ENCODE results near the gene ARHGEF6.

ARHGEF6 gene

DNA sequence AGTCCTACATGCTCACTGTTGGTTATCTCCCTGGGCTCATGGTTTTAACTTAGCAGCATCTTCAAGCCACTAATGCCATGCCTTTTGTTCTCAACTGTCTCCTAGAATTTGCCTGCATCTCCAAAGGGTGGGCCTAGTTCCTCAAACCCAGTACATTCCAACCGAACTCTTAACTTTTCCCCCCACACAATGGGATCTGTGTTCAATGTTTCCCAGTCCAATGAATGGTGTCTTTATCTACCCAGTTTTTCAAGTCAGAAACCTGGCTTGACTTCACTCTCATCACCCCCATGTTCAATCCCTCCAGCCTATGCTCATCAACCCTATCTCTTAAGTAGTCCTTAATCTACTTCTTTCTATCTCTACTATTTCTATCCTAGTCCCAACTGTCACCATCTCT is 119.8 kb downstream of the ARHGEF6 start:
- Histone ChIP-seq H3K4me1 (ENCODE audit: insufficient read depth, low read length, poor library complexity, severe bottlenecking) (no peaks in the 10 kb centered on the region), H3K4me2 (ENCODE audit: low read depth, low read length, poor library complexity, severe bottlenecking) (no peak overlapping the region), H3K4me3 (ENCODE audit: low read length, poor library complexity, severe bottlenecking) (no peak overlapping the region), H3K9ac (ENCODE audit: low read depth, low read length, poor library complexity, severe bottlenecking) (no peak overlapping the region), H3K9me3 (ENCODE audit: insufficient read depth, low read depth, low read length) (no peaks in the 10 kb centered on the region), H3F3A (ENCODE audit: low read depth) (no peaks in the 10 kb centered on the region), H3K79me2 (ENCODE audit: insufficient read depth, low read length) (no peaks in the 10 kb centered on the region), H3K36me3 (ENCODE audit: insufficient read depth, low read length) (peaks cover 12% of the 10 kb centered on the region; the same call in 1 of the 2 replicates), H4K20me1 (ENCODE audit: insufficient read depth, low read length, poor library complexity, severe bottlenecking) (no peaks in the 10 kb centered on the region), H3K27me3 (ENCODE audit: insufficient read depth, low read length, poor library complexity, severe bottlenecking) (no peaks in the 10 kb centered on the region), H2AFZ (ENCODE audit: low read length) (no peak overlapping the region), H3K9me2 (replicated peaks; ENCODE audit: low read depth, low read length) (no peaks in the 10 kb centered on the region)
- TF ChIP-seq, protein P1, sequence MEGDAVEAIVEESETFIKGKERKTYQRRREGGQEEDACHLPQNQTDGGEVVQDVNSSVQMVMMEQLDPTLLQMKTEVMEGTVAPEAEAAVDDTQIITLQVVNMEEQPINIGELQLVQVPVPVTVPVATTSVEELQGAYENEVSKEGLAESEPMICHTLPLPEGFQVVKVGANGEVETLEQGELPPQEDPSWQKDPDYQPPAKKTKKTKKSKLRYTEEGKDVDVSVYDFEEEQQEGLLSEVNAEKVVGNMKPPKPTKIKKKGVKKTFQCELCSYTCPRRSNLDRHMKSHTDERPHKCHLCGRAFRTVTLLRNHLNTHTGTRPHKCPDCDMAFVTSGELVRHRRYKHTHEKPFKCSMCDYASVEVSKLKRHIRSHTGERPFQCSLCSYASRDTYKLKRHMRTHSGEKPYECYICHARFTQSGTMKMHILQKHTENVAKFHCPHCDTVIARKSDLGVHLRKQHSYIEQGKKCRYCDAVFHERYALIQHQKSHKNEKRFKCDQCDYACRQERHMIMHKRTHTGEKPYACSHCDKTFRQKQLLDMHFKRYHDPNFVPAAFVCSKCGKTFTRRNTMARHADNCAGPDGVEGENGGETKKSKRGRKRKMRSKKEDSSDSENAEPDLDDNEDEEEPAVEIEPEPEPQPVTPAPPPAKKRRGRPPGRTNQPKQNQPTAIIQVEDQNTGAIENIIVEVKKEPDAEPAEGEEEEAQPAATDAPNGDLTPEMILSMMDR (conservative IDR thresholded peaks at IDR 0.05; ENCODE audit: low read length) = no peak
- no peak for TF ChIP-seq EZH2phosphoT487 (IDR thresholded peaks at IDR 0.05; ENCODE audit: borderline replicate concordance)

DNA sequence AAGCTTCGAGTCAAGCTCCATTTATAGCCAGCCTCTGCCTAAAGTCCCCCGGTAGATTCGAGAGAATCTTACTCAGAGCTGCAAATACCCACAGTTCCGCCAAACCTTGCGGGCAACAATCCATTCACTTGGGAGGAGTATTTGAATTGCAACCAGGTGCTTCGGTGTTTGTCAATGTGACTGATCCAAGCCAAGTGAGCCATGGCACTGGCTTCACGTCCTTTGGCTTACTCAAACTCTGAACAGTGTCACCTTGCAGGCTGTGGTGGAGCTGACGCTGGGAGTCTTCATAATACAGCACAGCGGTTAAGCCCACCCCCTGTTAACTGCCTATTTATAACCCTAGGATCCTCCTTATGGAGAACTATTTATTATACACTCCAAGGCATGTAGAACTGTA is 121.6 kb downstream of the ARHGEF6 start:
- H3K4me1 ChIP-seq (ENCODE audit: insufficient read depth, low read length, poor library complexity, severe bottlenecking) = no peaks in the 10 kb centered on the region
- H3K27me3 ChIP-seq (ENCODE audit: insufficient read depth, low read length, poor library complexity, severe bottlenecking) = no peaks in the 10 kb centered on the region
- no peaks in the 10 kb centered on the region for H3F3A ChIP-seq (ENCODE audit: low read depth)
- H3K36me3 ChIP-seq (ENCODE audit: insufficient read depth, low read length) = no peaks in the 10 kb centered on the region; the same call in 1 of the 2 replicates
- no peaks in the 10 kb centered on the region for H3K79me2 ChIP-seq (ENCODE audit: insufficient read depth, low read length)
- no peak overlapping the region for H3K4me3 ChIP-seq (ENCODE audit: low read length, poor library complexity, severe bottlenecking)
- no peak for TF ChIP-seq EZH2phosphoT487 (IDR thresholded peaks at IDR 0.05; ENCODE audit: borderline replicate concordance)
- TF ChIP-seq, protein P1 (conservative IDR thresholded peaks at IDR 0.05; ENCODE audit: low read length) = no peak
- H3K4me2 ChIP-seq (ENCODE audit: low read depth, low read length, poor library complexity, severe bottlenecking) = no peak overlapping the region
- no peaks in the 10 kb centered on the region for H3K9me2 ChIP-seq (replicated peaks; ENCODE audit: low read depth, low read length)
- H3K9me3 ChIP-seq (ENCODE audit: insufficient read depth, low read depth, low read length) = no peaks in the 10 kb centered on the region
- H3K9ac ChIP-seq (ENCODE audit: low read depth, low read length, poor library complexity, severe bottlenecking) = no peak overlapping the region
- no peaks in the 10 kb centered on the region for H4K20me1 ChIP-seq (ENCODE audit: insufficient read depth, low read length, poor library complexity, severe bottlenecking)
- H2AFZ ChIP-seq (ENCODE audit: low read length) = no peak overlapping the region

DNA sequence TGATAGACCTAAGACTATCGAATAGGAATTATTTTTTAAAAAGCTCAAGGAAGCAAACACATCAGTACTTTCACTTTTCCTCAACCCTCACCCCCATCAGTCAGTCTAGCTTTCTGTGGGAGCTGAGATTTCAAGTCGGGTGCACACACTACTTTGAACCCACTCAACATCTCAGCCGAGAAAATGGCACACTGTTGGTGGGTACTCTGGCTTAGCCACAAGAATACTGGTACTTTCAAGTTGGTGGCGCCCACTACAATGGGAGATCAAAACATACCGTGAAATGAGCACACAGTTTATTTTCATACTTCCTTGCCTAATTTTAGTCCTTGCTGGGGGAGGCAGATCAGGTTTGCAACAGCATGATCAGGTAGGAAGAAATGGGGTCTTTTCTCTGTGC is 122.6 kb downstream of the ARHGEF6 start:
- H3K4me2 ChIP-seq (ENCODE audit: low read depth, low read length, poor library complexity, severe bottlenecking) = no peak overlapping the region
- H3K9me3 ChIP-seq (ENCODE audit: insufficient read depth, low read depth, low read length) = no peaks in the 10 kb centered on the region
- H3K27me3 ChIP-seq (ENCODE audit: insufficient read depth, low read length, poor library complexity, severe bottlenecking) = no peaks in the 10 kb centered on the region

More for the DNA sequence above, 122.6 kb downstream of the ARHGEF6 start:
- Histone ChIP-seq H3K79me2 (ENCODE audit: insufficient read depth, low read length) (no peaks in the 10 kb centered on the region), H3K4me3 (ENCODE audit: low read length, poor library complexity, severe bottlenecking) (no peak overlapping the region), H3K4me1 (ENCODE audit: insufficient read depth, low read length, poor library complexity, severe bottlenecking) (no peaks in the 10 kb centered on the region), H3K9ac (ENCODE audit: low read depth, low read length, poor library complexity, severe bottlenecking) (no peak overlapping the region), H3K9me2 (replicated peaks; ENCODE audit: low read depth, low read length) (no peaks in the 10 kb centered on the region), H4K20me1 (ENCODE audit: insufficient read depth, low read length, poor library complexity, severe bottlenecking) (no peaks in the 10 kb centered on the region), H3K36me3 (ENCODE audit: insufficient read depth, low read length) (no peaks in the 10 kb centered on the region), H3F3A (ENCODE audit: low read depth) (no peaks in the 10 kb centered on the region), H2AFZ (ENCODE audit: low read length) (no peak overlapping the region)
- TF ChIP-seq, protein P1 (conservative IDR thresholded peaks at IDR 0.05; ENCODE audit: low read length) = no peak
- no peak for TF ChIP-seq EZH2phosphoT487 (IDR thresholded peaks at IDR 0.05; ENCODE audit: borderline replicate concordance)

Data from Loucy (cell line).